Activated T-helper 9 cell treated with anti-CD3 and anti-CD28 coated beads, Interleukin-2, amount 50 U/mL, for 16 hours (primary cell): Measurements from ENCODE around the gene VWA3B.
"Not testable (repeated sequence)": the region's sequence is repeated elsewhere in the genome, so short reads cannot be mapped to it uniquely, and the experiment has no call there.

ENCODE experiments used
- DNase-seq: peaks from one replicate; pipeline ENCODE4 v3.0.0-alpha.2; 2020; ENCODE audit warnings: low read depth

The VWA3B gene

DNA sequence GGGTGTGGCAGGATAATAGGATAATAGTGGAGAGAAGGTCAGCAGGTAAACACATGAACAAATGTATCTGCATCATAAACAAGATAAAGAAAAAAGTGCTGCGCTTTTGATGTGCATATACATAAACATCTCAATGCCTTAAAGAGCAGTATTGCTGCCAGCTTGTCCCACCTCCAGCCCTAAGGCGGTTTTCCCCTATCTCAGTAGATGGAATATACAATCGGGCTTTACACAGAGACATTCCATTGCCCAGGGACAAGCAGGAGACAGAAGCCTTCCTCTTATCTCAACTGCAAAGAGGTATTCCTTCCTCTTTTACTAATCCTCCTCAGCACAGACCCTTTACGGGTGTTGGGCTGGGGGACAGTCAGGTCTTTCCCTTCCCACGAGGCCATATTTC is 43.1 kb downstream of the VWA3B start:
- DNase-seq, result not testable (repeated sequence)

DNA sequence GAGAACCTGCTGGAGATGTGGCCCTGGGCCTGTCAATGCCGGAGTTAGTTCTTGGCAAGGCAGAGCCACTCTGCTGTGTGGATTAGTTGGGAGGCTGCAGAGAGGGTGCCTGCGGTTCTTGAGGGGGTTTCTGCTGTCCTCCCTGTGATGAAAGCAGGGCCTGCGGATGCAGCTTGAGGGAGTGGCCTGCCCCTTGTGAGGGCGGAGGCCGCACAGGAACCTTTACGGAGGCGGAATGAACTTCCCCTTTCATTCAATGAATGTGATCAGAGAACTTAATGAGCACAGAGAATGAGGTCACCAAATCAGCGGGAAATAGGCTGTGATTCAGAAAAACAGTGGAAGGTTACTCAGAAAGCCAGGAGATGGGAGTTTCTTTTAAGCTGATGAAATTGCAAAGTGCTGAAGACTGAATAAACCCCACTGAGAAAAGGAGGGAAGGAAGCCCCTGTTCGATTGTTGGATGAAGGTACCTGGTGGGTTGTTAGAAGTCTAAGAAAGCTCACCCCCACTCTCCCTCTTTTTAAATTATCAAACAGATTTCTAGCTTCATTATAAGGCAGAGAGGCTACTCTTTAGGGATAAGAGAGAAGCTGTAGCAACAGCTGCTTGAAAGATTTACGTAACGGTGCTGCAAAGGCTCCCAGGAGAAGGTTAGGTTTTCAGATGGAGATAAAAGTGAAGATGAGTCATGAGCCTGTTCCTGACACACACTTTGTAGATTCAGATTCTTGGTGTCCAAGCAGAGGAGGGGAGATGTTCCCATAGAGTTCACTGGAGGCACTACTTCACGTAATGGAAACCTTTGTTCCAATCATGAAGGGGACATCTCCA is 47.4 kb downstream of the VWA3B start:
- peak; percentile 5 for DNase-seq

DNA sequence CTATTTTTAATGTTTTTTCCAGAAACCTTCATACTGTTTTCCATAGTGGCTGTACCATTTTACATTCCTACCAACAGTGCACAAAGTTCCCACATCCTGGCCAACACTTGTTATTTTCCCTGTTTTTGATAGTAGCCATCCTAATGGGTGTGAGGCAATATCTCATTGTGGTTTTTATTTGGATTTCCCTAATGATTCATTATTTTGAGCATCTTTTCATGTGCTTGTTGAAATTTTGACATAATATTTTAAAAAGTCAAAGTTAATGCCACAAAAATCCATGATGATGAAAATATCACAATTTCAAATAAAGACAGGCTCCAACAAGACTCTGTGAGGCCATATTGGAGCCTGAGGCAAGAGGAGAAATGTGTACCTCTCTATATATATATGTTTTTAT is 50.2 kb downstream of the VWA3B start:
- DNase-seq, result no peak

DNA sequence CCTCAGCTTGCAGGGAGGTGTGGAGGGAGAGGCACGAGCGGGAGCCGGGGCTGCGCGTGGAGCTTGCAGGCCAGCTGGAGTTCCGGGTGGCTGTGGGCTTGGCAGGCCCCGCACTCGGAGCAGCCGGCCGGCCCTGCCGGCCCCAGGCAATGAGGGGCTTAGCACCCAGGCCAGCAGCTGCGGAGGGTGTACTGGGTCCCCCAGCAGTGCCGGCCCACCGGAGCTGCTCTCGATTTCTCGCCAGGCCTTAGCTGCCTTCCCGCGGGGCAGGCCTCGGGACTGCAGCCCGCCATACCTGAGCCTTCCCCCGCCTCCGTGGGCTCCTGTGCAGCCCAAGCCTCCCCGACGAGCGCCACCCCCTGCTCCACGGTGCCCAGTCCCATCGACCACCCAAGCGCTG is 52.0 kb downstream of the VWA3B start:
- DNase-seq, result not testable (repeated sequence)

DNA sequence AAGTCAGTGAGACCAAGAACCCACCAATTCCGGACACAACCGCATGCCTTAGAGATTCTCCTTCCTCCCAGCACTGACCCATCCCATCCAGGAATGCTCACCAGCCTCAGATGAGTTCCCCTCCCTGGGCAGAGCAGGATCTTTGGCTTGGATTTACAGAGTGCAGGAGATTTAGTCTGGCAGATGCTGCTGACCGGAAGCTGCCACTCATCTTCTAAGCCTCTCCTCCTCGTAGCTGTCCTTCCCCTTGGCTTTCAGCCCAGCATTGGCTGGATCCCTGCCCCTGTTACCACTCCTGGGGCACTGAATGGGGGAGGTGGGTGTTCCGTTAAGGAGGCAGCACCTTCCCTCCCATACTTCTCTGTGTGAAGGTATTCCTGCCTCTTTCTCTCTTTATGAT is 53.2 kb downstream of the VWA3B start:
- DNase-seq, result no peak

DNA sequence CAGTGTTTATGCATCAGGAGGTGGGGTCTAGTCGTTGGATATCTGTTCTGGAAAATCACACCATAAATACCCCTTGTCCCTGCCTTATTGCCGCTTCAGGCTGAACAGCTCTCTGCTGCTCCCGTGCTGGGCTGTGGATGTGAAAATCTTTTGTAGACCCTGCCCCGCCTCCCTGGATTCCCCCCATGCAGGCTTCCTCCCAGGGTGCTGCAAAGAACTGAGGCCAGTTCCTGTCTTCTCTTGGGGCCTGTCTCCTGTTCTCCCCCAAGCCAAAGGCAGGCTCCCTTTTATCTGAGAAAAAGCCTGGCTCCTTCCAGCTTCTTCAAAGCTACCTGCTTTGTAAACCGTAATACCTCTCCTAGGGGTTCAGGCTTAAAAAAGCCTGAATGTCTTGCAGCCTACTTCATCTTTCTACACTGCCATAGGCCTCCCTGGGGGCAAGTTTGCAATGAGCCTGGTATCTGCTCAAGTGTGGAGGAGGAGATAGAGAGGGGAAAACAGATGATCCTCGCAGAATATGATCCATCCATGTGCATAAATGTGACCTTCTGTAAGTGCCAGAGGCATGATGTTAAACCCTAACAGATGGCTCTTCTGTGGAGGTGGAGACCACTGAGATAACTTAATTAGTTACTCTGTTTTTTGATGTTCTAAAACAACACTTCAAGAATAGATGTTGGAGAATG is 55.3 kb downstream of the VWA3B start:
- DNase-seq, result no peak

DNA sequence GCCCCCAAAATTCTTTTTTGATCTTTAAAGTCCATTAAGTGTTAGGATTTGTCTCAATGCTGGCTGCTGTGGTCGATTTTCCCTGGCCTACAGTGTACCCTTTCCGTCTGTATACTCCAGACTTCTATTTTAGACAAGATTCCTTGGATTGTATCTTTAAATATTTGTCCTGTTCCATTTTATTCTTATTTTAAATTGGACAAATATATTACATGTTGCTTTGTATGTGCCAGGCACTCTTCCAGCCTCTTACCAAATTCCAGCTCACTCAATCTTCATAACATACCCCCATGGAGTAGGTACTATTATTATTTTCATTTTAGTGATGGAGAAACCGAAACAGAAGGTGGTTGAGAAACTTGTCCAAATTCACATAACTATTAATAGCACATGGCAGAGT is 58.1 kb downstream of the VWA3B start:
- no peak for DNase-seq

DNA sequence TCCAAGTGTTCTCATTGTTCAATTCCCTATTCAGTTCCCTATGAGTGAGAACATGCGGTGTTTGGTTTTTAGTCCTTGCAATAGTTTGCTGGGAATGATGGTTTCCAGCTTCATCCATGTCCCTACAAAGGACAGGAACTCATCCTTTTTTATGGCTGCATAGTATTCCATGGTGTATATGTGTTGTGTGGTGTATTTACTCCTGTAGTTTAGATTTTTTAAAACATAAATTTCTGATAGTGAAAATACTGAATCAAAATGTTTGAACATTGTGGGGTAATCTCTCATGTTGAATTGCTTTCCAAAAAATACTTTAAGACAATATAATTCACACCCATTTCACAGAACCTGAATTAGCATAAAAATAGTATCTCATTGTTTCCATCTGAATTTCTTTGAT is 60.9 kb downstream of the VWA3B start:
- DNase-seq, result not testable (repeated sequence)

DNA sequence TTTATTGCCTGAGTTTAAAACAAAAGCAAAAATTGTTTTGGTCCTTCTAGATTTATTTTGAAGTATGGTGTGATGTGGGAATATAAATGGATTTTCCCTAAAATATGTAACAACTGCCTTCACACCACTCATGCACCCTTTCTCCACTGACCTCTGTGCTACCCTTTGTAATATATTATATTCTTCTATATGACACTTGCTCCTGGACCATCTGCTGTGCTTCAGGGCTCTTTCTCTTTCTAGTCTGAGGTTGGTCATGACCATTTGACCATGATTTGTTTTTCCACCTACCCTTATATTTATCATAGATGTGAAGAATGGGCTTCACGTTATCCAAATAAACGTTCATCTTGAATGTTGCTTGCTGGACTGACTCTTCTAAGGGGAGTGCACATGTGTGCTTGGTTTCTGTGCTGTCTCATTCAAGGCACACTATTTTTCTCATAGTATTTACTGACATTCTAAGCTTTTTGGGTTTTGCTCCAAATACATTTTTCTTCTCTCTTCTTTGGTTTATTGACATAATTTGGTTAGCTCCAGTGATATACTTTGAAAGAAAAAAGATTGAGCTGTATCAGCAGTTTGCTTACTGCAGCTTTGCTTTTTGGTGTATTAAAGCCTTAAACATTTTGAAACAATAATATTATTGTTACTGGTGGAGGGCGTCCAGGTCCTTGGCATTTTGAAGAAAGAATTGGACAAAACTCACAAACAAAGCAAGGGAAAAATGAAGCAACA is 61.8 kb downstream of the VWA3B start:
- DNase-seq, result no peak

DNA sequence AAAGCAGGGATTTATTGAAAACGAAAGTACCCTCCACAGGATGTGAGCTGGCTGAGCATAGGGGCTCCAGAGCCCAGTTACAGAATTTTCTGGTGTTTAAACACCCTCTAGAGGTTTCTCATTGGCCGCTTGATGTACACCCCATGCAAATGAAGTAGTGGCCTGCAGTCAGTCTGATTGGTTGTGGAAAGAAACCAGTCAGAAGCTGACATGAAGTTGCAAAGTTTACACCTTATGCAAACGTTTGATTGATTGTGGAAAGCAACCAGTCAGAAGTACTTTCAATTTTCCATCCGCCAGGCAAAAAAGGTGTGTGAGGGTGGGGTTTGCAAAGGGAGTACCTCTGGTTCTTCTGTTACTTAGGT is 62.3 kb downstream of the VWA3B start:
- DNase-seq, result no peak

DNA sequence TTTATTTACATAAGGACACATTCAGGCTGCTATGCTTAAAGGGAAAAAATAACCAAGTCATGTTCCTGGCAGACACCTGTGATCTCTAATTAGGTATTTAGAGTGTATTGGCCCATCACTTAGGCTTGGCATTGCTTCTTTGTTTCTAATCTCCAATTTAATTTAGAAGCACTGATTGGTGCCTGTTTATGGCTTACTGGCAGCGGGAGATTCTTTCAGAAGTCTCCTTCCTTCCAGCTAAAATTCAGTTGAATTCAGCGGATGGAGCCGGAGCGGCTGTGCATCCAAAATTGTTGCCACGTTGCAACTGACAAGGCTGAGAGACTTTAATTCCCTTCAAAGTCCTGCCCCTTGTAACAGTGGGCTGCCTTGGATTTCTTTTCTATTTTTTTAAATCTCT is 66.5 kb downstream of the VWA3B start:
- no peak for DNase-seq

DNA sequence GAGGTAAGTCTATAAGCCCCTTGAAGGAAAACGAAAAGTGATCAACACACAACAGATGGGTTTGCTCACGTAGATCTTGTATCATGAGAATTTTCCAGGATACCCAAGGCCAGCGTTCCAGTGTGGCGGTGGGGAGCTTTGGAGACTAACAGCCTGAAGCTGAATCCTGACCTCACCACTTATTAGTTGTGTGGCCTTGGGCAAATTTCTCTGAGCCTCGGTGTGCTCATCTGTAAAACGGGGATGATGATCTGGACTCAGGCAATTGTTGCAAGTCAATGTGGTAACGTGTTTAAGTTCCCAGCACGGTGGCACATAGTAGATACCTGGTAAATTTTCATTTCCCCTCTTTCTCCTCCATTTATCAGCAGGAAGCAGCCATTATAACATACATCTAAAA is 68.3 kb downstream of the VWA3B start:
- DNase-seq, result no peak

DNA sequence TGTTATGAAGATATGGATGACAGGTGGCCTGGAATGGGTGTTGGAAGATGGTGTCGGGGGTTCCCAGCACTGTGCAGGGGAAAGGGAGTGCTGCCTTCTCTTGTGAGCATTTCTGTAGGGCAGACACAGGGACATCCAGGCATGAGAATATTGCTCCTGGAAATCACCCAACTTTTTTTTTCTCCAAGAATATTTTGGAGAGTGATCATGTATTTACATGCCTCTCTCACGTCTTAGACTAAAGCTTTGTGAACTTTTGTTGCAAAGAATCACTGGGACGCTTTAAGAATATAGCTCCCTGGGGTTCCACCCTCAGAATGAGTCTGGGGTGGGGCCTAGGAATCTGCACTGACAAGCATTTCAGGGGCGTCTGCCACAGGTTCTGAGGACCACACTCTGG is 68.7 kb downstream of the VWA3B start:
- no peak for DNase-seq

DNA sequence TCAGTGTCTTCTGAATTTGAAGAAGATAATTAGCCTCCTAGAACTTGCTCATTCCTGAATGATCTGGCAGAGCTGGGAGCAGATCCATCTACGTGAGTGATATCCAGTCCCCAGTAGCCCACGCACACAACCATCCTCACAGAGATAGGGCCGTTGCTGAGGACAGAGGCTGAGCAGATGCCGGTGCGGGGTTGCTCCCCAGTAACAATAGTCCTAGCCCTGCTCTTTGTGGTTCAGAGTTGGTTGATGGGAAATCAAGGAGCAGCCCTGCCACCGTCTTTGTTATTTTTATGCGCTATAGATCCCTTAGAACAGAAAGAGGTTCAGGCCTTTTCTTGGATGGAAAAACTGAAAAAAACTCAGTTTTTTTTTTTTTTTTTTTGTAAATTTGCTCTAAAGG is 69.3 kb downstream of the VWA3B start:
- no peak for DNase-seq

DNA sequence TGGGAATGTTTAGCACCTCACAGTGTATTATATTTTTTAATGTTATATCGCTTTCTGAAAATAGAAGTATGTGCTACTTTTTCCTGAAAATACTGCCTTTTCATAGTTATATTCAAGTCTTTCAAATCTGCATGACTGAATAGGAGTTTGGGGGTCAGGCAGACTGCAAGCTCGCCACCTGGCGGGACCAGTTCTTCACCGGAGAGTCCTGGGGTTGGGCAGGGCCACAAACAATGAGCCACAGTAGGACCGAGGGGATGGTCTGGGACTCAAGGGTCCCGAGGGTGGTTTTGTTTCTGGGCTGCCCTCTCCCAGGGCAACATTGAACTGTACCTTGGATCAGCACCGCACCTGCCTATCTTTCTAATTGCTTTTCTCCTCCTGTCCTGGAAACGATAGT is 70.6 kb downstream of the VWA3B start:
- no peak for DNase-seq

DNA sequence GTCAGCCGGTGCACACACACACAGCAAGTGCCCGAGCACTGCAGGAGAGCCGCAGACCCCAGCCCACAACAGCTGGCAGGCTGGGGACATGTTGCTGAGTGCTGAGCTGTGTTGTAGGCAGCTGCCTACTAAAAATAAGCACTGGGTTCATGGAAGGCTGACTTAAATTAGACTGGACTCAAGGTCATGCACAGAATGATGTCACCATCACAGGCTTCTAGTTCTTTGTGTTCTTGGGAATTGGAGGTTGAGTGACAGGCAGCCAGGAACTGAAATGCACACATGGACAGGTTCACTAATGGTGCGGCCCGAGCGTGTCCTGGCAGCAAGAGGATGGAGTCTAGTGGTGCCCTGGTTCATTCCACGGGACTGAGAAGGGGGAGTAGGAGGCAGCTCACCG is 71.3 kb downstream of the VWA3B start:
- no peak for DNase-seq

DNA sequence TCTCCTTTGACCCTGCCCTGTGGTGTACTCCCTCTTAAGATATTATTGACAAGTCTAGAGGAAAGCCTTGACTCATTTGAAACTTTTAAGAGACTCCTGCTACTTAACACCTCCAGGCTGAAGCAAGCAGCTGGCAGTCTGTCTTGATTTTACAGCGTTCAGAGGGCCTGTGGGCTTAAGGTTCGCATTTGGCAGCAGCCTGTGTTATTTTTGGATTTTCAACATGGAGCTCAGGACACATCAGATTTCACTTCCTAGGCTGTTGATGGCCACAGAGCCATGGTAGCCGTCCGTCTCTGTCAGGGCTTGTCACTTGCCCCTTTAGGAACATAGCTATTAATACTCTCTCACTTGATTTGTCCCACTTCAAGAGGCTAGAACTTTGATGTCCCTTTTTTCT is 73.6 kb downstream of the VWA3B start:
- DNase-seq, result no peak

DNA sequence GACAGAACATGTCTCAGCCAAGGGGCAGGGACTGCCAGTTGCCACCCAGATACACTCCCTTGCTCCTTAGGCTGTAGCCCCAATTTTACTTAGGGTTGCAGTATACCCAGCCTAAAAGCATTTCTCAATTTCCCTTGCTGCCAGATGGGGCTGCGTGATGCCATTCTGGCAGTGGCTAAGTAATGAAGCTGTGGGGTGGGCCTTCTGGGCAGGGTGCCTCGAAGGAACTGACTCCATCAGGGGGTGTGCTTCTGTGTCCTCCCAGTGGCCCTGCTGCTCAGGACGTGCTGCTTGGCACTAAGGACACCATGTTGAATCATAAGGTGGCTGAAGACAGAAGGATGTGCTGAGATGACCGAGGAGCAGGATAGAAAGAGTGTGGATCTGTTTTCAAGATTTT is 74.2 kb downstream of the VWA3B start:
- no peak for DNase-seq

DNA sequence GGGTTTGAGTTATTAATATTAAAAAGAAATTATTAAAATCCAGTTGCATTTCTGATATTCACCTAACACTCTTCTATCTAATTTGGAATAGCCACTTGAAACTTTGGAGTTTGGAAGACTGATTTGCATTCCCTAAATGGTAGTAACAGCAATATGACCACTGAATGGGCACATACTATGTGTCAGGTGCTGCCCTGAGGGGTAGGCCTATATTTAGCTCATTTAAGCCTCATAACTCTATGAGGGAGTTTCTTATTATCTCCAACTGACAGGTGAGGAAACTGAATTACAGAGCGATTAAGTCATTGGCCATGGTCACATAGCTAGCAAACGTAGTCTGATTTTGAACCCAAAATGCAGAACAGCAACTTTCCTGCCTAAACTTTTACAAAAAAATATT is 77.3 kb downstream of the VWA3B start:
- no peak for DNase-seq

DNA sequence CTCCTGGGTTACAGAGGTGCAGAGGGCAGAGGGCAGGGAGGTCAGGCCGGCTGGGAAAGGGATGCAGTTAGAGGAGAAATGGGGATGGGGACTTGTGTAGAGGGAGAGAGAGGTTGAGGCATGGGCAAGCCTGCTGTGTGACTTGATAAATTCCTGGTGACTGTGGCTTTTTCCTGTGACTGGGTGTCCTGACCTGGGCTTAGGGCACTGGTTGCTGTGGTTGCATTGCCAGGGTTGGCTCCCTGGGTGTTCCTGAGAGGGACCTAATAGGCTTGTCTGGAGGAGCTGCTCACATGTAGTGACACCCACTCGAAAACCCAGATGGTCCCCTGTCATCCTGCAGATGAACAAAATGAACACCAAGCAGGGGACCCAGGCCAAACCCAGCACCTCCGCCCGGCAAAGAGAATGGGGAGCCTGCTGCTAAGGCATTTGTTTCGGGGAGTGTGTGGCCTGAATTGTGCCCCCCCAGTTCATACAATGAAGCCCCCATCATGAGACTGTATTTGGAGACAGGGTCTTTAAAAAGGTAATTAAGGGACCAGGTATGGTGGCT is 78.6 kb downstream of the VWA3B start:
- no peak for DNase-seq

DNA sequence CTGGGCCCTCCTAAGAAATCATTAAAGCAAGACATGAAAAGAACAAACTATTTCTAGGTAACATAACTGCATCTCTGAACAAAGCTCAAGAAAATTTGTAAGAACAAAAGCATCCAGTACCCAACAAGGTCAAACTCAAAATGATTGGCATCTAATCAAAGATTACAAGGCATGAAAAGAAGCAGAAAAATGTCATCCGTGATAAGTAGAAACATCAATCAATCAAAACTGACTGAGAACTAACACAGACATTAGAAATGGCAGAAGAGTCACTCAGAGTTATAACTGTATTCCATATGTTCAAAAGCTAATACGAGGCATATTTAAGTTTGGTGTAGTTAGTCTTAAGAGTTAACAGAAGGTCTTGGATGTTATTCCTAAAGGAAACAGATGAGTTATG is 80.9 kb downstream of the VWA3B start:
- no peak for DNase-seq

DNA sequence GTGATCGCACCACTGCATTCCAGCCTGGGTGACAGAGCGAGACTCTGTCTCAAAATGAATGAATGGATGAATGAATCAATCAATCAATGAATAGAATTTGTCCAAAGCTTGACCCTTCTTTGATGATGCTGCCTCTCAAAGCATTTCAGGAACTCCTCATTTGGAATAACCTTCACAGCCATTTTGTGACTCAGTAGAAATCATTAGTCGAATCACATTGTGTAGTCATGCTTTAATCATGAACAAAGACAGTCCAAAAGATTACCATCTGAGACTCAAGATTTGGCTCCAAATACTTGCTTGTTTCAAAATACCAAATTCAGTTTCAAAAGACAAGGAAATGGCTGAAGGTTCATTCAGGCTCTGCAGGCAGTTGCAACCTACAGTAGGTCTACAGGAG is 83.1 kb downstream of the VWA3B start:
- no peak for DNase-seq
